CD8-positive, alpha-beta memory T cell (primary cell): Measurements from ENCODE around the gene SFXN3. TPM values are rescaled to one million over a fixed set of nuclear protein-coding genes. Genes with fewer than 3 reads are reported as not detected.

Experiments
- CTCF ChIA-PET: fragments of 350-600 bp; sonication (Branson Sonifier 250); formaldehyde crosslinking; loops from one replicate; lab custom pipeline; 2021; ENCODE audit warnings: antibody characterized with exemption; lab: Charles Lee
- POLR2A ChIA-PET: fragments of 350-600 bp; sonication (Branson Sonifier 250); formaldehyde crosslinking; loops from one replicate; lab custom pipeline; 2021; ENCODE audit warnings: antibody characterized with exemption; lab: Charles Lee
- DNase-seq, 5 donors: peaks; one replicate each; pipeline versions ENCODE4 v3.0.0 to v3.0.0-alpha.2; 2020 to 2022; ENCODE audit warnings: mixed read lengths in 1 of 5
- H3K27ac ChIP-seq: one replicate; pipeline ENCODE4 v1.7.0; 2013; ENCODE audit warnings: low read depth, mild to moderate bottlenecking, low read length, moderate library complexity
- H3K27me3 ChIP-seq: 2 replicates; pipeline ENCODE4 v1.7.0; 2013; ENCODE audit warnings: low read length, mild to moderate bottlenecking; ENCODE audit not compliant: insufficient read depth, poor library complexity, severe bottlenecking
- H3K36me3 ChIP-seq: 2 replicates; pipeline ENCODE4 v1.7.0; 2013; ENCODE audit warnings: mild to moderate bottlenecking, low read length, moderate library complexity; ENCODE audit not compliant: insufficient read depth
- H3K4me1 ChIP-seq: 2 replicates; pipeline ENCODE4 v1.7.0; 2013; ENCODE audit warnings: mild to moderate bottlenecking, low read length, moderate library complexity; ENCODE audit not compliant: insufficient read depth
- H3K4me3 ChIP-seq: 2 replicates; pipeline ENCODE4 v1.7.0; 2013; ENCODE audit warnings: mild to moderate bottlenecking, low read length
- H3K9me3 ChIP-seq: 2 replicates; pipeline ENCODE4 v1.7.0; 2013; ENCODE audit warnings: mild to moderate bottlenecking, low read length
- H3K27ac Mint-ChIP-seq, 8 donors: one replicate each; pipeline ENCODE4 v1.8.0; 2020 to 2021; ENCODE audit warnings: mixed read lengths in 8 of 8, mild to moderate bottlenecking in 6 of 8, inconsistent platforms in 3 of 8, moderate library complexity in 3 of 8
- H3K27me3 Mint-ChIP-seq, 2 donors: one replicate each; pipeline ENCODE4 v1.8.0; 2020 to 2021; ENCODE audit warnings: mixed read lengths in 2 of 2, mild to moderate bottlenecking in 1 of 2, moderate library complexity in 1 of 2
- H3K36me3 Mint-ChIP-seq, 3 donors: one replicate each; pipeline ENCODE4 v1.8.0; 2020 to 2021; ENCODE audit warnings: mixed read lengths in 3 of 3, inconsistent platforms in 1 of 3, mild to moderate bottlenecking in 1 of 3
- H3K4me1 Mint-ChIP-seq, 3 donors: one replicate each; pipeline ENCODE4 v1.8.0; 2020 to 2021; ENCODE audit warnings: mixed read lengths in 3 of 3, inconsistent platforms in 1 of 3, mild to moderate bottlenecking in 1 of 3
- H3K4me3 Mint-ChIP-seq, 7 donors: one replicate each; pipeline ENCODE4 v1.8.0; 2020 to 2021; ENCODE audit warnings: mixed read lengths in 7 of 7, mild to moderate bottlenecking in 6 of 7, moderate library complexity in 4 of 7, inconsistent platforms in 2 of 7
- H3K9me3 Mint-ChIP-seq, 5 donors: one replicate each; pipeline ENCODE4 v1.8.0; 2020 to 2022; ENCODE audit warnings: mixed read lengths in 5 of 5, mild to moderate bottlenecking in 3 of 5, moderate library complexity in 2 of 5, inconsistent platforms in 1 of 5
- polyA plus RNA-seq: library from polyadenylated mRNA; unstranded; fragments of 300-500 nt; fragmentation: Illumina TruSeq; gene quantifications from one replicate; pipeline ENCODE4 v1.2.3, GENCODE V29; 2021
- total RNA-seq, 2 experiments: library from RNA; stranded (reverse); gene quantifications; one replicate each; pipeline ENCODE4 v1.2.3, GENCODE V29; 2021

SFXN3 gene
- total and polyA plus RNA-seq, 3 experiments from 2014 or later = 17.6 to 26.5 (median 25.2) TPM

- Histone ChIP-seq H3K27ac (no peak overlapping the region), H3K9me3 (no peaks in the 10 kb centered on the region), H3K27me3 (no peaks in the 10 kb centered on the region), H3K36me3 (no peaks in the 10 kb centered on the region), H3K4me1 (peaks cover 15% of the 10 kb centered on the region), H3K4me3 (no peak overlapping the region)
- peaks cover 3 to 5% of the 10 kb centered on the region in 2 donors for H3K27me3 Mint-ChIP-seq
- peaks cover 0 to 16% (median 0%) of the 10 kb centered on the region in 3 donors for H3K36me3 Mint-ChIP-seq
- DNase-seq = no peak
- ChIA-PET POLR2A (no interaction called here), CTCF (interaction anchor here (0.7 to 6.4 kb wide), 8 partner anchors 10 to 39 kb away, joined by 3 to 54 read pairs (median 4); no protein-coding TSS in a partner anchor)
- H3K4me1 Mint-ChIP-seq = peaks cover 18 to 22% (median 20%) of the 10 kb centered on the region in 3 donors
- no peaks in the 10 kb centered on the region for H3K9me3 Mint-ChIP-seq
- peak overlapping the region in 1 of 8 donors; percentile 38 for H3K27ac Mint-ChIP-seq
- peak overlapping the region in 2 of 7 donors; percentile 48 to 51 for H3K4me3 Mint-ChIP-seq
These were observed 2.3 kb upstream of the SFXN3 start for GRCh38 chr10:101028446-101029337.

- Histone ChIP-seq H3K4me3 (no peak overlapping the region), H3K27me3 (no peaks in the 10 kb centered on the region), H3K4me1 (peaks cover 15% of the 10 kb centered on the region), H3K27ac (no peak overlapping the region), H3K36me3 (no peaks in the 10 kb centered on the region), H3K9me3 (no peaks in the 10 kb centered on the region)
- Mint-ChIP-seq H3K36me3 (peaks cover 0 to 21% (median 0%) of the 10 kb centered on the region in 3 donors), H3K9me3 (no peaks in the 10 kb centered on the region), H3K27ac (no peak overlapping the region), H3K4me1 (peaks cover 18 to 25% (median 22%) of the 10 kb centered on the region in 3 donors), H3K4me3 (peak overlapping the region in 4 of 7 donors; percentile 35 to 52 (median 46)), H3K27me3 (peaks cover 3 to 5% of the 10 kb centered on the region in 2 donors)
- DNase-seq = no peak
- ChIA-PET POLR2A (interaction anchor here (1.6 to 1.9 kb wide), 2 partner anchors 11 to 31 kb away, joined by 4 read pairs; no protein-coding TSS in a partner anchor), CTCF (interaction anchor here (0.7 to 6.4 kb wide), 13 partner anchors 11 to 118 kb away, joined by 3 to 54 read pairs (median 5); no protein-coding TSS in a partner anchor)
These were observed 1.3 kb upstream of the SFXN3 start for GRCh38 chr10:101029520-101030295.

GRCh38 chr10:101030496-101031127 is 422 bp upstream of the SFXN3 start:
- Mint-ChIP-seq H3K9me3 (no peaks in the 10 kb centered on the region), H3K4me1 (peaks cover 18 to 25% (median 22%) of the 10 kb centered on the region in 3 donors), H3K27me3 (peaks cover 3 to 5% of the 10 kb centered on the region in 2 donors), H3K4me3 (peak overlapping the region; percentile 92 to 98 (median 93)), H3K36me3 (peaks cover 0 to 28% (median 0%) of the 10 kb centered on the region in 3 donors), H3K27ac (peak overlapping the region; percentile 94 to 100 (median 98))
- CTCF ChIA-PET = interaction anchor here (1.0 to 6.4 kb wide), 15 partner anchors 11 to 62 kb away, joined by 3 to 54 read pairs (median 4); partner anchors contain the start of gene KAZALD1
- Histone ChIP-seq H3K4me3 (peak overlapping the region; percentile 85), H3K4me1 (peaks cover 15% of the 10 kb centered on the region), H3K27me3 (no peaks in the 10 kb centered on the region), H3K9me3 (no peaks in the 10 kb centered on the region), H3K27ac (peak overlapping the region; percentile 94), H3K36me3 (no peaks in the 10 kb centered on the region)
- DNase-seq = no peak
- POLR2A ChIA-PET = interaction anchor here (0.5 to 1.9 kb wide), 8 partner anchors 11 to 1605 kb away, joined by 3 to 9 read pairs (median 3); no protein-coding TSS in a partner anchor

DNA sequence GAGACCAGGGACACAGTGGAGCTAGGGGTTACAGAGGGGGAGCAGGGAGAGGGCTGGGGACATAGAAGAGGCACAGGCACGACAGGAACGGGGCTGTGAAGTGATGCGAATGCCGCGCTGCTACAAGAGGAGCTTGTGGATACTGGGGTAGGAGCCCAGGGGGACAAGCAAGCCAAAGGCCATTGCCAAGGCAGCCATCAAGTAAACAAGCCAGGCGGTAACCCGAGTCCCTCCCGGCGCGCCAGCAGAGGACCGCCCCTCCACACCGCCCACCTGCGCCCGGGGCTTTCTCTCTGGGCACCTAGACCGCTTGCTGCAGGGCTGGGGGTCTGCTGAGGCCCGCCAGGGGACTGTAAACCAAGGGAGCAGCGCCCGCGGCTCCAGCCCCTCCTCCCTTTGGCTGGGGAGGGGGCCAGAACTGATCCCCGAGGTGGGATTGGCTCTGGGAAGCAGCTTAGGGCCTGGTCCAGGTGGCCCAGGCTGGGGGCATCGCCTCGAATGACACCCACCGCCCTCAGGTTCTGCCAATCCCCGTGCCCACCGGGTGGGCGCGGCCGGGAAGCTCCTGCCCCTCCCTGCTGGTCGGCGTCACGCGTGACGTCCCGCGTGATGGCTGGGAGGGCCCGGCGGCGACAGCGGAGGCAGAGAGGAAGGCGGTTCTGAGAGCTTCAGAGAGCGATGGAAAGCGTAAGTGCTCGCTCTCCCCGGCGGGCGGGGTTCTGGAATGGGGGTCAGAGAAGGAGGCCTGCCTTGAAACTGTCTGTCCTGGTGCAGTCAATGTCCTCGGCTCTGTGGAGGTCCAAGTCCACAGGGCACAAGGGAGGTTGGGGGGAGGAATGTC is 982 bp downstream of the SFXN3 start:
- Mint-ChIP-seq H3K4me3 (peak overlapping the region; percentile 92 to 98 (median 93)), H3K9me3 (no peaks in the 10 kb centered on the region), H3K36me3 (peaks cover 0 to 42% (median 5%) of the 10 kb centered on the region in 3 donors), H3K27ac (peak overlapping the region; percentile 94 to 100 (median 98)), H3K4me1 (peaks cover 18 to 25% (median 22%) of the 10 kb centered on the region in 3 donors), H3K27me3 (peaks cover 3 to 4% of the 10 kb centered on the region in 2 donors)
- Histone ChIP-seq H3K9me3 (no peaks in the 10 kb centered on the region), H3K27ac (peak overlapping the region; percentile 94), H3K36me3 (peaks cover 5% of the 10 kb centered on the region), H3K4me3 (peak overlapping the region; percentile 85), H3K27me3 (no peaks in the 10 kb centered on the region), H3K4me1 (peaks cover 15% of the 10 kb centered on the region)
- peak; percentile 77 to 89 (median 79) for DNase-seq
- ChIA-PET POLR2A (interaction anchor here (0.6 to 1.9 kb wide), 5 partner anchors 9 to 34 kb away, joined by 3 to 5 read pairs (median 3); no protein-coding TSS in a partner anchor), CTCF (interaction anchor here (0.8 to 6.4 kb wide), 12 partner anchors 10 to 64 kb away, joined by 3 to 54 read pairs (median 5); partner anchors contain the start of gene KAZALD1)

- ChIA-PET POLR2A (interaction anchor here (0.6 to 1.3 kb wide), 2 partner anchors 10 to 34 kb away, joined by 3 to 5 read pairs; no protein-coding TSS in a partner anchor), CTCF (interaction anchor here (1.2 to 6.4 kb wide), 4 partner anchors 9 to 35 kb away, joined by 4 to 54 read pairs (median 16); no protein-coding TSS in a partner anchor)
- Histone ChIP-seq H3K4me1 (peaks cover 15% of the 10 kb centered on the region), H3K4me3 (peak overlapping the region; percentile 85), H3K27me3 (no peaks in the 10 kb centered on the region), H3K36me3 (peaks cover 12% of the 10 kb centered on the region), H3K27ac (peak overlapping the region; percentile 94), H3K9me3 (no peaks in the 10 kb centered on the region)
- peak in 3 of 5 donors; percentile 35 to 71 (median 41) for DNase-seq
- Mint-ChIP-seq H3K4me3 (peak overlapping the region; percentile 92 to 98 (median 93)), H3K4me1 (peaks cover 18 to 25% (median 22%) of the 10 kb centered on the region in 3 donors), H3K27ac (peak overlapping the region; percentile 94 to 100 (median 98)), H3K36me3 (peaks cover 0 to 49% (median 5%) of the 10 kb centered on the region in 3 donors), H3K27me3 (peaks cover 3 to 4% of the 10 kb centered on the region in 2 donors), H3K9me3 (no peaks in the 10 kb centered on the region)
These were observed 1.7 kb downstream of the SFXN3 start for GRCh38 chr10:101032637-101033224.

GRCh38 chr10:101033276-101033675 is 2.2 kb downstream of the SFXN3 start:
- peak overlapping the region; percentile 24 to 100 (median 96) for H3K27ac Mint-ChIP-seq
- peaks cover 3 to 4% of the 10 kb centered on the region in 2 donors for H3K27me3 Mint-ChIP-seq
- POLR2A ChIA-PET = no interaction called here
- peaks cover 18 to 25% (median 22%) of the 10 kb centered on the region in 3 donors for H3K4me1 Mint-ChIP-seq
- H3K9me3 ChIP-seq = no peaks in the 10 kb centered on the region
- peaks cover 0 to 55% (median 7%) of the 10 kb centered on the region in 3 donors for H3K36me3 Mint-ChIP-seq
- H3K9me3 Mint-ChIP-seq = no peaks in the 10 kb centered on the region
- peaks cover 17% of the 10 kb centered on the region for H3K36me3 ChIP-seq
- peak overlapping the region; percentile 92 to 98 (median 93) for H3K4me3 Mint-ChIP-seq
- CTCF ChIA-PET = interaction anchor here (1.4 to 11.3 kb wide), 4 partner anchors 8 to 36 kb away, joined by 6 to 258 read pairs (median 40); partner anchors contain the start of gene KAZALD1
- no peaks in the 10 kb centered on the region for H3K27me3 ChIP-seq
- peaks cover 15% of the 10 kb centered on the region for H3K4me1 ChIP-seq
- H3K4me3 ChIP-seq = peak overlapping the region; percentile 85
- DNase-seq = no peak
- H3K27ac ChIP-seq = no peak overlapping the region
